Measurements from ENCODE around the gene SPOCK1.

The SPOCK1 gene

GRCh38 chr5:137098238-137098637 lies 400.9 kb downstream of the SPOCK1 start:
- DNase-seq (ENCODE audit: low read depth in 2 of 2), result no peak
- no peak overlapping the region for H3K4me3 ChIP-seq (replicated peaks in 1 of 2; ENCODE audit: low read depth in 2 of 2, low read length in 2 of 2)
- no peak for TF ChIP-seq CTCF (IDR thresholded peaks at IDR 0.05; ENCODE audit: low read depth, low read length)

GRCh38 chr5:137097203-137097602 lies 401.9 kb downstream of the SPOCK1 start:
- peak in 1 of 2 donors; percentile 17 for DNase-seq (ENCODE audit: low read depth in 2 of 2)
- no peak for TF ChIP-seq CTCF (IDR thresholded peaks at IDR 0.05; ENCODE audit: low read depth, low read length)
- H3K4me3 ChIP-seq (replicated peaks in 1 of 2; ENCODE audit: low read depth in 2 of 2, low read length in 2 of 2), result no peak overlapping the region

DNA sequence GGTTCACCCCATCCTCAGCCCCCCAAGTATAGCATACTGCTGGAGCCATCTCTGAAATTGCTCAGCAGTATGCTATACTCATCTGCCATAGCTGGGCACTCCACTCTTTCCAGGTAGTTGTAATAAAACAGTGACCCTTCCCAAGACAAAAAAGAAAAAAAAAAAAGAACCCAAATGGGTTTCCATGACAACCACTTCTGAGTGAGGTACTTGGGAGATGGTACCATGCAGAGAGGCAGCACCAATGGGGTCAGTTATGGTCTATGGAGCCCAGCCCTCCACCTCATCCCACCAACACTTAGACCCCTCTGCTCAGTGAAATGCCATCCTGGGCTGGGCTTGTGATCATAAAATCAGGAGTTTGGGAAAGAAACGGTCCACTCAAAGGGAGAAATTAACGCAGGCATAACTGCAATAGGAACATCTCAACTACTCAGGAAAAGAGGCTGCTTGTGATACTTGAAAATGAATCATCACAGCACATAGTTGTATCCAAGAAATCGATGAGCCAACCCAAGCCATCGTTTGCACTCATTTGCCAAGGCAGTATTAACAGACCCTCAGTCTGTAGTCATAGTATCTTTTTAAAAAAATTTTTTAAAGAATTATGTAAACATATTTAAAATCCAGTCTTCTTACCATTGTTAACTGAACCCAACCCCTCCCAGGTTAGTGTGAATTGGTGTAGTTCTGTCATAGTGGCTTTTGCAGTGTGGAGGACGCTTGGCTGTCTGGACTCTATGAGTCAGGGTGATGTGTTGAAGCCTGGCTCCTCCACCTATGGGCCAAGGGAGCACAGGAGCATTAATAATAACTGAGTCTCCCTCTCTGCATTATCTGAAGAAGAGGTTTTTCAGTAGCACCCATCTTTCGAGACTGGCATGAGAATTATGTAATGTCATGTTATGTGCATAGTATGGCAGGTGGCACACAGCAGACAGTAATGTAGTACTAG lies 402.7 kb downstream of the SPOCK1 start:
- no peak for TF ChIP-seq CTCF (IDR thresholded peaks at IDR 0.05; ENCODE audit: low read depth, low read length)
- peak in 1 of 2 donors; percentile 72 for DNase-seq (ENCODE audit: low read depth in 2 of 2)
- no peak overlapping the region for H3K4me3 ChIP-seq (replicated peaks in 1 of 2; ENCODE audit: low read depth in 2 of 2, low read length in 2 of 2)

- TF ChIP-seq CTCF (IDR thresholded peaks at IDR 0.05; ENCODE audit: low read depth, low read length), result no peak
- no peak overlapping the region for H3K4me3 ChIP-seq (replicated peaks in 1 of 2; ENCODE audit: low read depth in 2 of 2, low read length in 2 of 2)
- DNase-seq (ENCODE audit: low read depth in 2 of 2), result no peak
Measured at GRCh38 chr5:137095597-137095996, 403.5 kb downstream of the SPOCK1 start.

DNA sequence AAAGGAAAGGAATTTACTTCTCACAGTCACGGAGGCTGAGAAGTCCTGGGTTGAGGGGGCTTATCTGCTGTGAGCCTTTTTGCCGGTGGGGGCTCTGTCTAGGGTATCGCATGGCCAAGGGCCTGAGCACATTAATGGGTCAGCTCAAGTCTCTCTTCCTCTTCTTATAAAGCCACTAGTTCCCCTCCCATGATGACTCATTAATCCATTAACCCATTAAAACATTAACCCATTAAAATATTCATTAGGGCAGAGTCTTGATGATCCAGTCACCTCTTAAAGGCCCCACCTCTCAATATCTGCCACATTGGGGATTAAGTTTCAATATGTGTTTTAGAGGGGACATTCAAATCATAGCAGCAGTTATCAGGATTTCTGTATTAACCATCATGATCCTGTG lies 406.3 kb downstream of the SPOCK1 start:
- no peak for DNase-seq (ENCODE audit: low read depth in 2 of 2)
- TF ChIP-seq CTCF (IDR thresholded peaks at IDR 0.05; ENCODE audit: low read depth, low read length), result no peak
- H3K4me3 ChIP-seq (replicated peaks in 1 of 2; ENCODE audit: low read depth in 2 of 2, low read length in 2 of 2), result no peak overlapping the region

DNA sequence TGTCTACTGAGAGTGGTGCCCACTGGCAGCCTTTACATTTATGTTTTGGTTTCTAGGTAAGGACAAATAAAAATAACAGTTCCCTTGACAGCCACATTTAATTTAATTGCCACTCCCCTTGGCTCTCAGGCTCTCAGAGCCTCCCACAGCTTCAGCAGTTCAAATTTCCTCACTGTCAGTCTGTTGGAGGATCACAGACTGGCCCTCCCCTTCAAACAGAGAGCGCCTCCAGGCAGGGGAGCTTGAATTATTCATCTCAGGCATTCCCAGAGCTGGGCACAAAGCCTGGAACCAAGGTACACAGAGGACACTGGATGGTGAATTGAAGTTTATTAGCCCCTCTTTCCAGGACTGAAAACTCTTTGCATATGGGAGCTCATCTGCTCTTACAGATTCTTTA lies 407.7 kb downstream of the SPOCK1 start:
- DNase-seq (ENCODE audit: low read depth in 2 of 2), result peak in 1 of 2 donors; percentile 23
- TF ChIP-seq CTCF (IDR thresholded peaks at IDR 0.05; ENCODE audit: low read depth, low read length), result no peak
- H3K4me3 ChIP-seq (replicated peaks in 1 of 2; ENCODE audit: low read depth in 2 of 2, low read length in 2 of 2), result no peak overlapping the region

All from cardiac fibroblast (primary cell).